Measurements from ENCODE around the gene CCDC57. TPM values are rescaled to one million over a fixed set of nuclear protein-coding genes. Genes with fewer than 3 reads are reported as not detected.
A peak's percentile ranks its signal among the peaks of the same experiment; 100 is the strongest.

CCDC57 gene
- total RNA-seq, 4 donors from 2014 or later = 27.1 to 79.9 (median 50.9) TPM

GRCh38 chr17:82064433-82065192 is 148.0 kb downstream of the CCDC57 start:
- Histone ChIP-seq H3K4me3 (replicated peaks in 1 of 3) (peak overlapping the region; percentile 47 to 91 (median 79)), H3K9me3 (no peaks in the 10 kb centered on the region), H3K27ac (peak overlapping the region; percentile 36 to 79 (median 45)), H3K4me1 (peaks cover 20 to 28% of the 10 kb centered on the region in 2 donors), H3K27me3 (no peaks in the 10 kb centered on the region), H3K36me3 (peaks cover 16 to 33% of the 10 kb centered on the region in 2 donors)
- peak; percentile 41 to 42 for DNase-seq
- TF ChIP-seq POLR2A (IDR thresholded peaks at IDR 0.05) = no peak
- TF ChIP-seq, protein P1, sequence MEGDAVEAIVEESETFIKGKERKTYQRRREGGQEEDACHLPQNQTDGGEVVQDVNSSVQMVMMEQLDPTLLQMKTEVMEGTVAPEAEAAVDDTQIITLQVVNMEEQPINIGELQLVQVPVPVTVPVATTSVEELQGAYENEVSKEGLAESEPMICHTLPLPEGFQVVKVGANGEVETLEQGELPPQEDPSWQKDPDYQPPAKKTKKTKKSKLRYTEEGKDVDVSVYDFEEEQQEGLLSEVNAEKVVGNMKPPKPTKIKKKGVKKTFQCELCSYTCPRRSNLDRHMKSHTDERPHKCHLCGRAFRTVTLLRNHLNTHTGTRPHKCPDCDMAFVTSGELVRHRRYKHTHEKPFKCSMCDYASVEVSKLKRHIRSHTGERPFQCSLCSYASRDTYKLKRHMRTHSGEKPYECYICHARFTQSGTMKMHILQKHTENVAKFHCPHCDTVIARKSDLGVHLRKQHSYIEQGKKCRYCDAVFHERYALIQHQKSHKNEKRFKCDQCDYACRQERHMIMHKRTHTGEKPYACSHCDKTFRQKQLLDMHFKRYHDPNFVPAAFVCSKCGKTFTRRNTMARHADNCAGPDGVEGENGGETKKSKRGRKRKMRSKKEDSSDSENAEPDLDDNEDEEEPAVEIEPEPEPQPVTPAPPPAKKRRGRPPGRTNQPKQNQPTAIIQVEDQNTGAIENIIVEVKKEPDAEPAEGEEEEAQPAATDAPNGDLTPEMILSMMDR (IDR thresholded peaks at IDR 0.05) = no peak
- 20 to 61% methylated on average over 5 to 6 of the region's 36 CpGs for WGBS, 2 donors
- intact Hi-C loops (cut with DNase I) = no loop called here

DNA sequence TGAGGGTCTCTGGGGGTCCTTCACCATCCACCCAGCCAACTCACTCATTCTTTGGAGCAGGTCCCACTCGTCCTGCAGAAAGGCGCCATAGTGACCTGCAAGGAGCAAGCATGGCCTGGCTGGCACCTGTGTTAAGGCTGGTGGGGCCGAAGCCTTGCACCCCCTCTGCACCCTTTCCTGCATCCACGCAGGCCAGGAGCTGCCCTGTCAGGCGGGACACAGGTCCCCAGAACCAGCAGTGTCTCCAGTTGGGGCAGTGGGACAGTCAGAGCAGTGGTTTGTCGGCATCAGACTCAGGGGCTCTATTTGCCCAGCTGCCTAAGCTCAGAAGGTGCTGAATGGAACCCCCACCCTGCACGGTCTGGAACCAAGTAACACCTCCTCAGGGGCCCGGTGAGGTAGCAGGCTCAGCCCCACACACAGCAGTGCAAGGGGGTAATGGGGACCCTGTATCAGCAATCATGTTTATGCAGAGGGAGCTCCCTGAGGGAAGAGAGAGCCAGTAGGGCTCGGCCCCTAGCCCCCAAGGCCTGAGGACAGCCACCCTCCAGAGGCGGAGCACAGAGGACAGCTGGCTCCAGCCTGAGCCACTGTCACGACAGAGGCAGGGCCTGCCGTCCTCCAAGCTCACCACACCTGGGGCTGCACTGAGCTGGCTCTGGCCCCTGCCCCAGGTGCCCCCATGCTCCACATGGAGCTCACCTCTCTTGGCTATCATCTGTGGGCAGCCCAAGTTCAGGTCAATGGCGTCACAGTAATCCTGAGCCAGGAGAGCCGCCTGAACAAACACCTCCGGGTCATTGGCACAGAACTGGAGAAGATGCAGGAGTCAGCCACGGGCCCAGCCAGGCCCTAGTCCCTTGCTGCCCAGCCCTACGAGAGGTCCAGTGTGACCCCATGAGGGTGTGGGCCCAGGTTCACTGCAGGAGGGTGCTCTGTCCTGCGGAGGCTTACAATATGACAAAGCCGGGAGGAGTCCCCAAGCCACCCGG is 148.9 kb downstream of the CCDC57 start:
- Histone ChIP-seq H3K4me1 (peaks cover 20 to 28% of the 10 kb centered on the region in 2 donors), H3K36me3 (peaks cover 16 to 40% of the 10 kb centered on the region in 2 donors), H3K9me3 (no peaks in the 10 kb centered on the region), H3K4me3 (replicated peaks in 1 of 3) (no peak overlapping the region), H3K27me3 (no peaks in the 10 kb centered on the region), H3K27ac (no peak overlapping the region)
- 67 to 71% methylated on average over 16 to 18 of the region's 20 CpGs for WGBS, 2 donors
- TF ChIP-seq POLR2A (IDR thresholded peaks at IDR 0.05) = no peak
- TF ChIP-seq, protein P1 (IDR thresholded peaks at IDR 0.05) = no peak
- DNase-seq = peak in 1 of 2 donors; percentile 22
- intact Hi-C loops (cut with DNase I) = no loop called here

- TF ChIP-seq POLR2A (IDR thresholded peaks at IDR 0.05) = no peak
- TF ChIP-seq, protein P1 (IDR thresholded peaks at IDR 0.05) = no peak
- Histone ChIP-seq H3K27ac (no peak overlapping the region), H3K36me3 (peaks cover 21 to 44% of the 10 kb centered on the region in 2 donors), H3K4me3 (replicated peaks in 1 of 3) (no peak overlapping the region), H3K9me3 (no peaks in the 10 kb centered on the region), H3K27me3 (no peaks in the 10 kb centered on the region), H3K4me1 (peaks cover 20 to 28% of the 10 kb centered on the region in 2 donors)
- intact Hi-C loops (cut with DNase I) = no loop called here
- 87 to 97% methylated on average over 4 to 6 of the region's 9 CpGs for WGBS, 2 donors
- no peak for DNase-seq
Measured at GRCh38 chr17:82062984-82063368, 149.7 kb downstream of the CCDC57 start.

DNA sequence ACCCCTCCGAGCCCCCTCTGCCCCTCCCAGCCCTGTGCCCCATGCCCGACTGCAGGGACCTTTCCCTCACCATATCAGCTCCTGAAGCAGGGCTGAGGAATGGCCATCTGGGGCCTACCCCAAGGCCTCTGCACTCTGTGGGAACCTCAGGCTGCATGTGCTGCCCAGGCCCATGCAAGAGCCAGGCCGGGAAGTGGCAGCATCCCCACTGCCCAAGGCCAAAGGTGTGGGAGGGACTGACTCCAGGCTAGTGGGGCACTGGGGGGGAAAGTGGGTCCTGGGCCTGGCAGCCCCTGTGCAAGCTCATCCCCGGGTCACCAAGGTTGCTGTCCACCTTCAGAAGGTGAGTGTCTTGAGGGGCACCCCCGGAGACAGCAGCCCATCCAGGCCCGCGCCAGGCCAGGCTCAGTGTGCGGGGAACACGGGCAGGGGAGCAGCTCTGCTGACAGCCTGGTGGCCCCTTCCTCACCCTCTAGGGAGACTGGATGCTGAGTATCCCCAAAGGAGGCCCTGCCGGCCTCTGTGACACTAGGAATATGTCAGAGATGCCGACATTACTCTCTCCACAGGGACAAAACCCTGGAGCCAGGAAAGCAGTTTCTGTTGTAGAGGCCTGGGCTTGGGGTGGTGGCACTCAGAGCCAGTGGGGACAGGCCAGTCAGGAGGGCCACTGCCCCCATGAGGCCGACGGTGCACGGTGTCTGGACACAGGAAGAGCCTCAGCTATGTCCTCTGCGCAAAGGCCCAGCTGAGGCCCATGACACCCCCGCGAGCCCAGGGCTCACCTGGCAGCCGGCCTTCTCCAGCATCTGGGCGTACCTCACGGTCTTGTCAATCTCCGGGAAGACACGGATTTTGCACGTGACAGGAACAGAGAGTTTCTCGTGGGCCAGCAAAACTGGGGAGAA is 150.3 kb downstream of the CCDC57 start:
- DNase-seq = no peak
- H3K4me1 ChIP-seq = peaks cover 20 to 28% of the 10 kb centered on the region in 2 donors
- peaks cover 26 to 45% of the 10 kb centered on the region in 2 donors for H3K36me3 ChIP-seq

More for the DNA sequence above, 150.3 kb downstream of the CCDC57 start:
- TF ChIP-seq, protein P1 (IDR thresholded peaks at IDR 0.05) = no peak
- no peak for TF ChIP-seq POLR2A (IDR thresholded peaks at IDR 0.05)
- intact Hi-C loops (cut with DNase I) = no loop called here
- Histone ChIP-seq H3K4me3 (replicated peaks in 1 of 3) (no peak overlapping the region), H3K27ac (no peak overlapping the region), H3K9me3 (no peaks in the 10 kb centered on the region), H3K27me3 (no peaks in the 10 kb centered on the region)
- 89 to 92% methylated on average over 11 to 13 of the region's 24 CpGs for WGBS, 2 donors

All from thyroid gland (tissue), 4 donors.